Neural crest cell (in vitro differentiated cells): ENCODE results near the gene SORBS1. TPM values are rescaled to one million over a fixed set of nuclear protein-coding genes. Genes with fewer than 3 reads are reported as not detected.

ENCODE experiments used
- DNase-seq: peaks from one replicate; pipeline ENCODE4 v3.0.0; 2021; ENCODE audit warnings: low read depth, mixed read lengths, low spot score
- H3K27ac Mint-ChIP-seq: one replicate; pipeline ENCODE4 v1.8.0; 2021; ENCODE audit warnings: mild to moderate bottlenecking, mixed read lengths; ENCODE audit not compliant: unreplicated experiment
- H3K27me3 Mint-ChIP-seq: 2 replicates; pipeline ENCODE4 v1.8.0; 2021; ENCODE audit warnings: low read depth, mild to moderate bottlenecking, mixed read lengths
- H3K36me3 Mint-ChIP-seq: 2 replicates; pipeline ENCODE4 v1.8.0; 2021; ENCODE audit warnings: low read depth, mild to moderate bottlenecking, mixed read lengths
- H3K4me1 Mint-ChIP-seq: 2 replicates; pipeline ENCODE4 v1.8.0; 2021; ENCODE audit warnings: mixed read lengths
- H3K4me3 Mint-ChIP-seq: one replicate; pipeline ENCODE4 v1.8.0; 2021; ENCODE audit warnings: mild to moderate bottlenecking, mixed read lengths
- H3K9me3 Mint-ChIP-seq: 2 replicates; pipeline ENCODE4 v1.8.0; 2021; ENCODE audit warnings: mixed read lengths
- CTCF ChIP-seq: fragments of 200-600 bp; sonication (generic); conservative IDR thresholded peaks from 2 replicates; pipeline ENCODE4 v1.5.0; 2021; ENCODE audit warnings: antibody characterized with exemption, mild to moderate bottlenecking
- total RNA-seq: library from RNA; stranded (reverse); gene quantifications from 2 replicates; pipeline ENCODE4 v1.2.1, GENCODE V29; 2021

SORBS1 gene
- total RNA-seq, 1 donor from 2014 or later = 15.3 TPM

DNA sequence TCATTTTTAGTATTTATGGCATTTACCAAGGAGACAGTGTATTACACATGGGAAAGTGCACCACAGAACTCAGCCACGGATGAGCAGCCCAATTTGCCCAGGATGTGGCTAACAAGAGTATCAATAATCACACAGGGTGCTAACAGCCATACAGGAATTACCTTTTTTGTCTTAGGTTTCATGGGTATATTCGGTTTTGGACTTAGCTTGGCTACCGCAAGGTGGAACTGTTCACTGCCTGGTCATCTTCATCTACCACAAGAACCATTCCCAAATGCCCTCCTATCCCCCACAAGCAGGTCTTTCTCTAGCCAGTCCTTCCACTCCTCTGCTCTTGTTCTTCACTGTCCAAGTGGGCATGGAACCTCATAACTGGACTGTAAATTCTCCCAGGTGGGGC is 276.4 kb downstream of the SORBS1 start:
- no peak for TF ChIP-seq CTCF
- Mint-ChIP-seq H3K36me3 (no peaks in the 10 kb centered on the region), H3K9me3 (no peaks in the 10 kb centered on the region), H3K27ac (no peak overlapping the region), H3K27me3 (peaks cover 24% of the 10 kb centered on the region), H3K4me3 (no peak overlapping the region), H3K4me1 (peaks cover 5% of the 10 kb centered on the region)
- DNase-seq = no peak

GRCh38 chr10:95282107-95282506 is 279.1 kb downstream of the SORBS1 start:
- no peaks in the 10 kb centered on the region for H3K9me3 Mint-ChIP-seq
- H3K27ac Mint-ChIP-seq = no peak overlapping the region
- H3K36me3 Mint-ChIP-seq = no peaks in the 10 kb centered on the region
- no peak overlapping the region for H3K4me3 Mint-ChIP-seq
- peaks cover 4% of the 10 kb centered on the region for H3K27me3 Mint-ChIP-seq
- no peak for TF ChIP-seq CTCF
- DNase-seq = no peak
- H3K4me1 Mint-ChIP-seq = peaks cover 10% of the 10 kb centered on the region

GRCh38 chr10:95281206-95281605 is 280.0 kb downstream of the SORBS1 start:
- Mint-ChIP-seq H3K27ac (no peak overlapping the region), H3K9me3 (no peaks in the 10 kb centered on the region), H3K4me1 (peaks cover 10% of the 10 kb centered on the region), H3K36me3 (no peaks in the 10 kb centered on the region), H3K27me3 (no peaks in the 10 kb centered on the region), H3K4me3 (no peak overlapping the region)
- TF ChIP-seq CTCF = no peak
- DNase-seq = no peak

DNA sequence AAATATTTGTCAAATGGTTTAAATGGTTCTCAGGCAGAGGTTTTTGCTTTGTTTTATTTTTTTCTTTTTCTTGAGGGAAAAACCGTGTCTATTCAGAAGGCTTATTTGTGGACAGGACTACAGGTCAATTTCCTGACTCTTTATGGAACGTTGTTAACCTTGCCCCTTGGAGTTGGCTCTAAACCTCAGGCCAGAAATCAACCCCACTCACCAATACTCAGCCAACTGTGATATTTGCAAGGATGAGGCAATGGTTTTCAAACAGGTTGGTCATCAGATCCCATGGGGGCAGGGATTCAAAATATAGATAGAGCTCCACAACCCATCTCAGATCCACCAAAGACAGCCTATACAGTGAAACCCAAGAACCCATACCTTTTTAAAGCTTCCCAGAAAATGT is 280.5 kb downstream of the SORBS1 start:
- no peak for TF ChIP-seq CTCF
- H3K27ac Mint-ChIP-seq = no peak overlapping the region
- H3K4me3 Mint-ChIP-seq = no peak overlapping the region
- DNase-seq = no peak
- no peaks in the 10 kb centered on the region for H3K36me3 Mint-ChIP-seq
- H3K27me3 Mint-ChIP-seq = no peaks in the 10 kb centered on the region
- no peaks in the 10 kb centered on the region for H3K9me3 Mint-ChIP-seq
- peaks cover 10% of the 10 kb centered on the region for H3K4me1 Mint-ChIP-seq

GRCh38 chr10:95279042-95279820 is 281.9 kb downstream of the SORBS1 start:
- H3K27me3 Mint-ChIP-seq = no peaks in the 10 kb centered on the region
- no peak overlapping the region for H3K4me3 Mint-ChIP-seq
- H3K9me3 Mint-ChIP-seq = no peaks in the 10 kb centered on the region
- H3K36me3 Mint-ChIP-seq = no peaks in the 10 kb centered on the region
- peaks cover 10% of the 10 kb centered on the region for H3K4me1 Mint-ChIP-seq
- DNase-seq = no peak
- no peak for TF ChIP-seq CTCF
- H3K27ac Mint-ChIP-seq = no peak overlapping the region
